Measurements from ENCODE around the gene HLA-DPA1. TPM values are rescaled to one million over a fixed set of nuclear protein-coding genes. Genes with fewer than 3 reads are reported as not detected.
A peak's percentile ranks its signal among the peaks of the same experiment; 100 is the strongest.

Gene HLA-DPA1
- total and polyA plus RNA-seq, 10 of the 15 experiments (the other 5 are each of a cell fraction or from before 2014, with no cell fraction given) = 508 to 1,640 (median 829) TPM

GRCh38 chr6:33075208-33075567, 1.7 kb upstream of the HLA-DPA1 start (continued):
- TF ChIP-seq E4F1 (IDR thresholded peaks at IDR 0.05; ENCODE audit: borderline replicate concordance, partially characterized antibody) (no peak), SMAD5 (IDR thresholded peaks at IDR 0.05; ENCODE audit: low read depth) (no peak), KLF5 (IDR thresholded peaks at IDR 0.05; ENCODE audit: partially characterized antibody) (no peak), CREM (IDR thresholded peaks at IDR 0.05; ENCODE audit: low read depth) (no peak), HDAC6 (IDR thresholded peaks at IDR 0.05; ENCODE audit: unreplicated experiment) (no peak), SIN3A (IDR thresholded peaks at IDR 0.05; ENCODE audit: low read depth, low read length) (no peak), NKRF (conservative IDR thresholded peaks at IDR 0.05) (no peak), RAD21 (IDR thresholded peaks at IDR 0.05; ENCODE audit: insufficient read depth, low read depth, low read length) (no peak), LARP7 (IDR thresholded peaks at IDR 0.05) (peak; percentile 59; the same call in 1 of the 2 replicates), ZBTB33 (IDR thresholded peaks at IDR 0.05) (no peak), HCFC1 (IDR thresholded peaks at IDR 0.05; ENCODE audit: low read length) (no peak), BHLHE40 (IDR thresholded peaks at IDR 0.05; ENCODE audit: borderline replicate concordance in 1 of 2, low read depth in 2 of 2, low read length in 1 of 2) (no peak), ZBTB40 (IDR thresholded peaks at IDR 0.05; ENCODE audit: borderline replicate concordance) (no peak), SIX5 (IDR thresholded peaks at IDR 0.05; ENCODE audit: low read depth, low read length, severe bottlenecking) (no peak), POU2F2 (IDR thresholded peaks at IDR 0.05; ENCODE audit: borderline replicate concordance, low read depth, low read length) (no peak), NRF1 (conservative IDR thresholded peaks at IDR 0.05; ENCODE audit: low read depth, low read length) (no peak), CHD2 (IDR thresholded peaks at IDR 0.05; ENCODE audit: borderline replicate concordance, low read depth, low read length) (no peak), PAX5 (IDR thresholded peaks at IDR 0.05; ENCODE audit: borderline replicate concordance, low read depth, low read length) (no peak), ZNF274 (IDR thresholded peaks at IDR 0.05; ENCODE audit: insufficient read depth, insufficient read length) (no peak), PBX3 (IDR thresholded peaks at IDR 0.05; ENCODE audit: insufficient replicate concordance, low read depth, low read length) (no peak)

All from GM12878 (cell line).